Psoas muscle (tissue), 8 donors: ENCODE measurements around the gene R3HDM4. TPM values are rescaled to one million over a fixed set of nuclear protein-coding genes. Genes with fewer than 3 reads are reported as not detected.

Experiments used
- ATAC-seq, 4 donors: fragments of 200-7000 bp; cut with Tn5 transposase; one replicate each; pipeline ENCODE4 v1.9.1; 2020; ENCODE audit warnings: moderate library complexity in 3 of 4, mild to moderate bottlenecking in 2 of 4
- DNase-seq, 2 donors: peaks; one replicate each; pipeline ENCODE4 v3.0.0-alpha.2; 2020
- H3K27ac ChIP-seq: fragments of 200-600 bp; one replicate; pipeline ENCODE4 v1.8.0; 2022
- H3K27me3 ChIP-seq, 3 donors: fragments of 200-600 bp in 1 of 3; one replicate each; pipeline versions ENCODE4 v1.6.1 to v1.8.0; 2013 to 2022; ENCODE audit warnings: low read length in 2 of 3, mild to moderate bottlenecking in 2 of 3, moderate library complexity in 1 of 3; ENCODE audit not compliant: insufficient read depth in 3 of 3
- H3K36me3 ChIP-seq, 2 donors: fragments of 200-600 bp in 1 of 2; one replicate each; pipeline versions ENCODE4 v1.6.1 to v1.8.0; 2013 to 2022; ENCODE audit warnings: low read depth in 1 of 2, mild to moderate bottlenecking in 1 of 2, moderate library complexity in 1 of 2; ENCODE audit not compliant: insufficient read depth in 1 of 2
- H3K4me1 ChIP-seq: fragments of 200-600 bp; one replicate; pipeline ENCODE4 v1.8.0; 2022
- H3K4me3 ChIP-seq: fragments of 200-600 bp; one replicate; pipeline ENCODE4 v1.8.0; 2022; ENCODE audit warnings: mild to moderate bottlenecking
- H3K9me3 ChIP-seq: fragments of 200-600 bp; one replicate; pipeline ENCODE4 v1.8.0; 2022
- CTCF ChIP-seq: fragments of 200-600 bp; IDR thresholded peaks from one replicate; pipeline ENCODE4 v1.8.0; 2022; ENCODE audit warnings: antibody characterized with exemption
- WGBS, 3 donors: extraction: QIAGEN DNeasy Blood & Tissue Kit; methylation state at CpG; one replicate each; pipeline versions ENCODE4 v1.1.6 to v1.1.7; 2013; 5-methylcytosine and 5-hydroxymethylcytosine counted together
- intact Hi-C, 2 donors: fragments of 100-400 bp; cut with DNase I; formaldehyde crosslinking; loops; one replicate each; pipeline versions ENCODE4 v1.11.0 to v1.14.2; 2022
- polyA plus RNA-seq, 3 donors: library from polyadenylated mRNA; stranded (reverse); fragments of 200-250 nt; gene quantifications; one replicate each; pipeline ENCODE4 v1.2.3, GENCODE V29; 2013
- total RNA-seq, 4 donors: library from RNA; stranded (reverse); fragmentation: NEBNext Ultra II Directional in 2 of 4; extraction: Animal tissue kit (Norgen Biotek cat#: 25700) in 2 of 4; gene quantifications; one replicate each; pipeline versions ENCODE4 v1.2.1 to v1.2.4, GENCODE V29; 2021 to 2023
- donor health status: healthy with polysubstance abuse.
- donor health status: DM: no; HTN: no; CAD: no; lungs with moderate emphysema.
- donor health status: Bipolar disorder and iron deficiency.
- donor health status: healthy.
- donor health status: DM: yes; HTN: yes; CAD: no.
- donor health status: DM: no; HTN: no; CAD: no.
- donor health status: DM: no; HTN: no; CAD: no.
- donor health status: DM: yes; HTN: yes; CAD: no.

The R3HDM4 gene
- total and polyA plus RNA-seq, 7 donors: 17.8 to 92.0 (median 51.0) TPM

- Histone ChIP-seq H3K4me3 (peak within 1 kb of the TSS; percentile 55), H3K27ac (peak within 1 kb of the TSS; percentile 23), H3K9me3 (no peaks in the 10 kb centered on the region), H3K27me3 (peaks cover 0 to 75% (median 17%) of the 10 kb centered on the region in 3 donors), H3K4me1 (peaks cover 9% of the 10 kb centered on the region), H3K36me3 (no peaks in the 10 kb centered on the region)
- intact Hi-C loops: loop anchor here (5.0 to 10.0 kb wide), 3 partner anchors 58 to 126 kb away; partner anchors contain the start of genes KISS1R (in 1 of the 2) and WDR18 (in 1 of the 2)
- peak in 3 of 4 donors; percentile 22 to 58 (median 30) for ATAC-seq
- peak; percentile 76 to 90 for DNase-seq
- TF ChIP-seq CTCF: no peak
- WGBS, 3 donors: 26 to 36% (median 29%) methylated on average over 18 to 24 of the region's 24 CpGs
These were observed 53.9 kb downstream of the R3HDM4 start, which contains the start of gene CFD for GRCh38 chr19:858868-859843. Gene CFD, plus strand, starts transcription at chr19:859664. Its CDS starts 26 bp downstream, at chr19:859690.

DNA sequence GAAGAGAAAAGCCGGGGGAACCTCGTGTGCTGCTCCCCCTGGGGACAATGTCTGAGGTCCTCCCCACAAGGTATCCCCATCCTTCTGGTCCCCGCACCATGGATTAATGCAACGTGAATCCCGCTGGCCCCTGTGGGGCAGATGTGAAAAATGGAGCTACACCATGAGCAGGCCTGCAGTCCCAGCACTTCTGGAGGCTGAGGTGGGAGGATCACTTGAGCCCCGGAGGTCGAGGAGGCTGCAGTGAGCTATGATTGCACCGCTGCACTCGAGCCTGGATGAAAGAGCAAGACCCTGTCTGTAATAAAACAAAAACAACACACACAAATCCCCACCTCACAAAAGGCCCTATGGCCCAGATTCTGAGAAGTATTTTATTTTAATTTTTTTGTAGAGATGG lies 54.7 kb downstream of the R3HDM4 start:
- intact Hi-C loops: loop anchor here (5.0 to 10.0 kb wide), 3 partner anchors 59 to 127 kb away; partner anchors contain the start of genes KISS1R (in 1 of the 2) and WDR18 (in 1 of the 2)
- peaks cover 0 to 79% (median 19%) of the 10 kb centered on the region in 3 donors for H3K27me3 ChIP-seq
- no peak for TF ChIP-seq CTCF
- 73 to 82% (median 79%) methylated on average over 9 of the region's 9 CpGs for WGBS, 3 donors
- no peak for ATAC-seq
- no peak overlapping the region for H3K4me3 ChIP-seq
- no peaks in the 10 kb centered on the region for H3K9me3 ChIP-seq
- peaks cover 5% of the 10 kb centered on the region for H3K4me1 ChIP-seq
- DNase-seq: no peak
- H3K27ac ChIP-seq: no peak overlapping the region
- no peaks in the 10 kb centered on the region for H3K36me3 ChIP-seq

DNA sequence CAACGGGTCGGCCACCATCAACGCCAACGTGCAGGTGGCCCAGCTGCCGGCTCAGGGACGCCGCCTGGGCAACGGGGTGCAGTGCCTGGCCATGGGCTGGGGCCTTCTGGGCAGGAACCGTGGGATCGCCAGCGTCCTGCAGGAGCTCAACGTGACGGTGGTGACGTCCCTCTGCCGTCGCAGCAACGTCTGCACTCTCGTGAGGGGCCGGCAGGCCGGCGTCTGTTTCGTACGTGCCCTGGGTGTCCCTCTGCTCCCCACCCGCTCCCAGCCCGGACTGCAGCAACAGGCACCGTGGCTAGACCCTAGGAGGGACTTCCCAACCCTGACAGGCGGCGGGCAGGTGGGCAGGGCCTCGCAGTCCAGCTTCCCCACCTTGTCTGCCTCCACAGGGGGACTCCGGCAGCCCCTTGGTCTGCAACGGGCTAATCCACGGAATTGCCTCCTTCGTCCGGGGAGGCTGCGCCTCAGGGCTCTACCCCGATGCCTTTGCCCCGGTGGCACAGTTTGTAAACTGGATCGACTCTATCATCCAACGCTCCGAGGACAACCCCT lies 57.4 kb downstream of the R3HDM4 start:
- no peaks in the 10 kb centered on the region for H3K36me3 ChIP-seq
- TF ChIP-seq CTCF: no peak
- peaks cover 0 to 89% (median 16%) of the 10 kb centered on the region in 3 donors for H3K27me3 ChIP-seq
- 67 to 68% (median 68%) methylated on average over 37 to 40 of the region's 40 CpGs for WGBS, 3 donors
- H3K4me3 ChIP-seq: no peak overlapping the region
- H3K27ac ChIP-seq: no peak overlapping the region
- no peak for ATAC-seq
- no peaks in the 10 kb centered on the region for H3K9me3 ChIP-seq
- intact Hi-C loops: loop anchor here (2.0 to 10.0 kb wide), 4 partner anchors 62 to 129 kb away; partner anchors contain the start of genes KISS1R (in 1 of the 2) and WDR18 (in 1 of the 2)
- DNase-seq: peak in 1 of 2 donors; percentile 34
- H3K4me1 ChIP-seq: peaks cover 9% of the 10 kb centered on the region

- ATAC-seq: no peak
- intact Hi-C loops: loop anchor here (5.0 to 10.0 kb wide), 3 partner anchors 62 to 130 kb away; partner anchors contain the start of genes KISS1R (in 1 of the 2) and WDR18 (in 1 of the 2)
These were observed 57.9 kb downstream of the R3HDM4 start for GRCh38 chr19:855142-855541.

More at GRCh38 chr19:855142-855541, 57.9 kb downstream of the R3HDM4 start:
- peaks cover 12% of the 10 kb centered on the region for H3K4me1 ChIP-seq
- H3K4me3 ChIP-seq: no peak overlapping the region
- DNase-seq: no peak
- H3K27me3 ChIP-seq: peaks cover 0 to 85% (median 14%) of the 10 kb centered on the region in 3 donors
- no peaks in the 10 kb centered on the region for H3K36me3 ChIP-seq
- TF ChIP-seq CTCF: no peak
- no peaks in the 10 kb centered on the region for H3K9me3 ChIP-seq
- no peak overlapping the region for H3K27ac ChIP-seq
- WGBS, 3 donors: 73 to 88% (median 85%) methylated on average over 12 of the region's 12 CpGs
